ENCODE results near the gene TRIP11.

TRIP11 gene

GRCh38 chr14:91953170-91953985 lies 86.5 kb downstream of the TRIP11 start:
- no peak for DNase-seq (ENCODE audit: low spot score)

- no peak for DNase-seq (ENCODE audit: low spot score)
Observed at GRCh38 chr14:91947475-91948184, 92.2 kb downstream of the TRIP11 start, which contains the start of gene FBLN5. TSS of gene FBLN5 (minus strand) at chr14:91947694. CDS start at chr14:91947229, 465 bp downstream.

- DNase-seq (ENCODE audit: low spot score) = no peak
Observed at GRCh38 chr14:91946622-91947474, 93.0 kb downstream of the TRIP11 start.

GRCh38 chr14:91945751-91946621 lies 93.9 kb downstream of the TRIP11 start:
- DNase-seq (ENCODE audit: low spot score) = no peak

- DNase-seq (ENCODE audit: low spot score) = no peak
Observed at GRCh38 chr14:91942946-91943345, 96.9 kb downstream of the TRIP11 start.

GRCh38 chr14:91942128-91942527 lies 97.7 kb downstream of the TRIP11 start:
- no peak for DNase-seq (ENCODE audit: low spot score)

- no peak for DNase-seq (ENCODE audit: low spot score)
Observed at GRCh38 chr14:91940209-91940608, 99.7 kb downstream of the TRIP11 start.

GRCh38 chr14:91935586-91935985 lies 104.3 kb downstream of the TRIP11 start:
- no peak for DNase-seq (ENCODE audit: low spot score)

- no peak for DNase-seq (ENCODE audit: low spot score)
Observed at GRCh38 chr14:91934554-91935285, 105.1 kb downstream of the TRIP11 start.

GRCh38 chr14:91931478-91932088 lies 108.3 kb downstream of the TRIP11 start:
- DNase-seq (ENCODE audit: low spot score) = no peak

- DNase-seq (ENCODE audit: low spot score) = no peak
Observed at GRCh38 chr14:91929700-91930099, 110.2 kb downstream of the TRIP11 start.

GRCh38 chr14:91927800-91928199 lies 112.1 kb downstream of the TRIP11 start:
- DNase-seq (ENCODE audit: low spot score) = no peak

GRCh38 chr14:91927191-91927590 lies 112.7 kb downstream of the TRIP11 start:
- DNase-seq (ENCODE audit: low spot score) = no peak

- no peak for DNase-seq (ENCODE audit: low spot score)
Observed at GRCh38 chr14:91926131-91926890, 113.5 kb downstream of the TRIP11 start.

- no peak for DNase-seq (ENCODE audit: low spot score)
Observed at GRCh38 chr14:91925727-91926121, 114.1 kb downstream of the TRIP11 start.

- DNase-seq (ENCODE audit: low spot score) = no peak
Observed at GRCh38 chr14:91925001-91925726, 114.7 kb downstream of the TRIP11 start.

GRCh38 chr14:91920526-91920925 lies 119.3 kb downstream of the TRIP11 start:
- DNase-seq (ENCODE audit: low spot score) = no peak

GRCh38 chr14:91919814-91920213 lies 120.0 kb downstream of the TRIP11 start:
- no peak for DNase-seq (ENCODE audit: low spot score)

Measured in HuH-7.5 (cell line).